T47D (cell line): ENCODE results near the gene TJP3.
A peak's percentile ranks its signal among the peaks of the same experiment; 100 is the strongest.

Experiments
- DNase-seq, 2 experiments: peaks; one replicate each; pipeline versions ENCODE4 v3.0.0 to v3.0.0-alpha.2; 2011 to 2012; ENCODE audit warnings: low read depth in 1 of 2, low spot score in 1 of 2
- JUND ChIP-seq: IDR thresholded peaks from 2 replicates; pipeline ENCODE4 v1.6.1; 2012; ENCODE audit warnings: low read depth
- in situ Hi-C: cut with HindIII; loops from 2 replicates; pipeline ENCODE4 v1.10.0; 2016; ENCODE audit warnings: low sequenced_read_pairs, low pct_unique_long_range_greater_than_20kb

TJP3 gene

GRCh38 chr19:3719868-3720267 is 11.7 kb downstream of the TJP3 start:
- in situ Hi-C loops = no loop called here
- DNase-seq = no peak
- TF ChIP-seq JUND = no peak

DNA sequence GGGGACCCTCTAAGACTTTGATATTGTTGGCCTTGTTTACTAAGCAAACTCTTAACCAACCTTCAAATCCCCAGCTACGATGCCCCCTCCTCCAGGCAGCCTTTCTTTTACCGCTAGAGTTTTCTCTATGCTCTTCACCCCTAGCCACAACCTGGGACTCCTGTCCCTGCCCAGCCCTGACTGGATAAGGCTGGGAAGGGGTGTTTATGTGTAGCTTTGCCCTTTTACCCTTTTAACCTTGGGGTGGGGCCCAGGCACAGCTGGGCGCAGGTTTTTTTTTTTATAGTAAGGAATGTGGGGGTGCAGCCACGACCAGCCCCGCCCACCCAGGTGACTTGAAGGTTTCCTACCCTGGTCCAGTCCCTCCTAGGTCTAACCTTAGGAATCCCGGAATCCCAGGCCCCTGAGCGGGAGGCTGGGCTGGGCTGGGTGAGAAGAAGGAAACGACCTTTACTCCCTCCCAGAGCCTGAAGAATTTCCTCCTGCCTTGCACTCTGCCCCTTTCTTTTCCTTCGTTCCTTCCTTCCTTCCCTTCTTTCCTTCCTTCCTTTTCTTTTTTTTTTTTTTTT is 12.2 kb downstream of the TJP3 start:
- no peak for TF ChIP-seq JUND

DNA sequence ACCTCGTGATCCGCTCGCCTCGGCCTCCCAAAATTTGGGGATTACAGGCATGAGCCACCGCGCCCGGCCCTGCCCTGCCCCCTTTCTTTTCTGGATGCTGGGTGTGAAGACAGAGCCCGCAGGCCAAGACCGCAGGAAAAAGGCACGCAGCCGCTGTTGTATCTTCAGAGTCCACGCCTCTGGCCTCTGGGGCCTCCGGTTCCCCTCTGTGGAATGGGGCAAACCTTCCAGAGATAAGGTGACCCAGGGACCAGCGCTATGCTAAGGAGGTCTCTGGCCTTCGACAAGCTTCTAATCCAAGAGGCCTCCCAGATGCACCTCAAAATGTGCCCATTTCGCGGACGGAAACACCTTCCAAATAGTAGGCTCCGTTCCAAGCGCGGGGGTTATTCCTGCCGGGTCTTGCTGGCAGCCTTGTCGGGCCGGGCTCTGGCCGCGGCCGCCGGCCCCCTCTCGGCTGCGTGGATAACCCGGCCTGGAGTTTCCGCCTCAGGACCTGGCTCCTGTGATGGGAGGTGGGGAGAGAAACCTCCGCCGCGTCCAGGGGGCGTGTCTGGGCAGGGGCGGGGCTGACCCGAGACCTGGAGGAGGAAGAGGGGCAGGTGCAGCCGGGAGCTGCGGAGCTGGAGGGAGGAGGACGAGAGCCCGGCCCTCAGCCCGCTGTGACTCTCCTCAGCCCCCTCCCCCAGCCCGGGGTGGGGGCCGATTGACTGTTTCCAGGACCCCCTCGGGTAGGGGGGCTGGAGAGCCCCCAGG is 13.1 kb downstream of the TJP3 start:
- peak; percentile 68 for TF ChIP-seq JUND
- in situ Hi-C loops = no loop called here

More for the DNA sequence above, 12.2 kb downstream of the TJP3 start:
- DNase-seq = no peak
- in situ Hi-C loops = no loop called here

DNA sequence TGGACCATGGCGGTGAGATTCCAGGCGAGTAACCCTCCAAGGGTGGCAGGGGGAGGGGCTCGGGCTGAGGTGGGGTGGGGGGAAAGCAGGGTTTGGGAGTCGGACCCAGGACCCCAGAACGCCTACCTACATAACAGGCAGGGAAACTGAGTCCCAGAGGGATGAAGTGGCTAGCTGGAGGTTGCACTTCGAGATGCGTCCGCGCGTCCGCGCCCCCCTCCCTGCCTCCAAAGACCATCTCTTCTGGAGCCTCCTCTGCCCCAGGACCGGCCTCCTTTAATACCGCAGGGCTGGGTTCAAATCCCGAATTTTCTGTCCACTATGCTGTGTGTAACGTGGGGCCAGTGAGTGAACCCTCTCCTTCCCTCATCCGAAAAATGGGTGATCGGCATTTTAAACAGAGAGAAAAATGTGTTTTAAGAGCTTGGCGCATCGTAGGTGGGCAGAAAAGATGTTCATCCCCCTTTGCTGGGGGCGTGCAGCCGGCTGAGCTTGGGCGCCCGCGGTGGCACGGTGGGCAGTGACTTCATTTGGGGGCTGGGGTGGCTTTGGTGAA is 13.8 kb downstream of the TJP3 start:
- TF ChIP-seq JUND = no peak
- no peak for DNase-seq
- in situ Hi-C loops = no loop called here

More for the DNA sequence above, 13.1 kb downstream of the TJP3 start:
- peak; percentile 88 to 96 for DNase-seq

DNA sequence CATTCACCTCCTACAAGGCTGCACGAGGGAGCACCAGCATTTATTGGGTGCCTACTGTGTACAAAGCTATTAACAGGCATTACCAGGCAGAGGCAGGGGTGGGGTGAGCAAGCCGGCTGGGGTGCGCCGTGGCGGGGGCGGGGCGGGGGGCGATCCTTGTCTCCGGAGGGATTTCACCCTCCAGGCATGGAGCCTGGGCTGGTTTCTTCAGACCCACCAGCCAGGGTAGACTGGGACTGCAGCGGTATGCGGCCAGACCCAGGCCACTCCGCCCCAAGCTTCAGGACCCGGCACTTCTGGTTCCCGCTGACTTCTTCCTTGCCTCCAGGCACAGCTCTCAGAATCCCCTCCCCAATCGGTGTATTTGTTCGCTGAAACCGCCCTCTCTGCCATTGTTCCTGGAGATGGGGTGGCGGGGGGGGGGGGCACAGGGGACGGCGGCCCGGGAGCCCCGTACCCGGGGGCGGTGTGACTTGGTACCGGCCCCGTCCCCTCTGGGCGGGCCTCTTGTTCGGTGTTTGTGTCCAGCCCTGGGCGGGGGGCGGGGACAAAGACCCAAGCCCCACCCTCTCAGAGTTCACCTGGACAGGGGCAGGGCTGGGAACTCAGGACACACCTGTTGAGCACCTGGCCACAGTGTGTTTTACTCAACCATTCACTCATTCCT is 14.4 kb downstream of the TJP3 start:
- in situ Hi-C loops = no loop called here
- DNase-seq = peak; percentile 81 to 88
- no peak for TF ChIP-seq JUND

- no peak for DNase-seq
- in situ Hi-C loops = no loop called here
- no peak for TF ChIP-seq JUND
Measured at GRCh38 chr19:3723110-3723488, 14.9 kb downstream of the TJP3 start.

GRCh38 chr19:3723883-3724282 is 15.7 kb downstream of the TJP3 start:
- no peak for TF ChIP-seq JUND
- in situ Hi-C loops = no loop called here
- no peak for DNase-seq

GRCh38 chr19:3725121-3725520 is 16.9 kb downstream of the TJP3 start:
- TF ChIP-seq JUND = no peak
- no peak for DNase-seq
- in situ Hi-C loops = no loop called here

GRCh38 chr19:3725640-3726310 is 17.6 kb downstream of the TJP3 start:
- peak; percentile 30 to 90 for DNase-seq
- TF ChIP-seq JUND = no peak
- in situ Hi-C loops = no loop called here

GRCh38 chr19:3730457-3730958 is 22.3 kb downstream of the TJP3 start:
- in situ Hi-C loops = no loop called here
- no peak for DNase-seq
- TF ChIP-seq JUND = no peak

DNA sequence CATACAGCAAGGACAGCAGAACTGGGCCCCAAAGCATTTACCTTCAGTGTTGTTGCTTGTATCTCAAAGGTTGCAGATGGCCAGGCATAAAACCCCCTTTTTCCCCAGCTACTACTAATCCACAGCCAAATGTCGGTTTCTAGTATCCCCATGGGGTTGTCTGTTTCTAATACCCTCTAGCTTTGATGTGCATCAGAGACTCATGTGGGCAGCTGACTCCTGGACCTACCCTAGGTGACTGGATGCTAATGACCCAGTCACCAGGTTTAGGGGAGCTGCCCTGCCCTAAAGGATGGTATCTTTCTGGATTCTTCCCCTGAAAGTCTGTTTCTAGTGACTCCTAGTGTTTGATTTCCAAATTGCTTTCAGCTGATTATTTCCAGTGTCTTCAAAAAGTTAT is 23.9 kb downstream of the TJP3 start:
- DNase-seq = no peak
- in situ Hi-C loops = no loop called here
- TF ChIP-seq JUND = no peak

DNA sequence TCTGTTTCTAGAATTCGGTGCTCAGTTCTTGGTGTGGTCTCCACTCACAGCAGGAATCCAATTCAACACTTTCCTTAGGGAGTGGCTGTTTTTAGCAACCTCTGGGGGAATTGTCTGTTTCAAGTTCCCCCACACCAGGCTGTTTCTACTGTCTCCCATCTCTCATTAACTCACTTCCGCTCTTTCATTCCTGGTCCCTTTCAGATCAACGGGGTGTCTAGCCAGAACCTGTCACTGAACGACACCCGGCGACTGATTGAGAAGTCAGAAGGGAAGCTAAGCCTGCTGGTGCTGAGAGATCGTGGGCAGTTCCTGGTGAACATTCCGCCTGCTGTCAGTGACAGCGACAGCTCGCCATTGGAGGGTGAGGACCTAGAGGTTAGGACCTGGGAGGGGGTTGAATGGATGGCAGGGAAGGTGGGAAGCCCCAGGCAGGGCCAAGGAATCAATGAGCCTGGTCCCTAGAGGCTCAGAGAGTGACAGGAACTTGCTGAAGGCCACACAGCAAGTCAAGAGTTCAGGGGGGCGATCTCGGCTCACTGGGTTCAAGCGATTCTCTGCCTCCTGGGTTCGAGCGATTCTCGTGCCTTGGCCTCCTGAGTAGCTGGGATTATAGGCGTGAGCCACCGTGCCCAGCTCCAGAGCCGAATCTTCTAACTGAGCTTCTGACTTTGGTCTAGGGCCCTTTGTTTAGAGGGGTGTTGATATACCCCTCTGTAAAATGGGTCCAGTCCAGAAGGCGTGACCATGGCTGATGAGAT is 25.5 kb downstream of the TJP3 start:
- no peak for TF ChIP-seq JUND
- in situ Hi-C loops = no loop called here
- DNase-seq = no peak
